Measurements from ENCODE around the gene MYH11.

The MYH11 gene

DNA sequence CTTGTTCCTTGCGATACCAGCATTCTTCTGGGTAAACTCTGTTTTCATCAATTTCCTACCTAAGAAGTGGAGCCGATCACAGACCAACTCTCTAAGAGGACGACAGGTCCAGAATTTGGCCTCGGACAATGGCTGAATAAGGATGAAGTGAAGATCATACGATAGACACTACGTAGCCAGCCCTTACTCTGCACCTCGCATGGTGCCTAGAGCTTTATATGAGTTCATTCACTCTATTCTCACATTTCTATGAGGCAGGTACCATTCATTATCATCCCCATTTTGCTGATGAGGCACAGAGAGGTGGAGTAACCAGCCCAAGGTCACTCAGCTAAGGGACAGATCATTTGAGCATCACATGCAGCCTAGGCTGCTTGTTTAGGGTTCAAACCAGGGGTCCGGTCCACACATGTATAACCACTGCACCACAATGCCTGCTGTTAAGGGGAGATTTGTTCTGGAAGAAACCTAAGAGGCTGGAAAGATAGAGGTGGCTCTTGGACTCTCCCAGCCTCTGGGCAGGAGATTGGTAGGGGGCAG, 78.6 kb downstream of the MYH11 start:
- DNase-seq (ENCODE audit: low read depth in 2 of 2), result no peak

DNA sequence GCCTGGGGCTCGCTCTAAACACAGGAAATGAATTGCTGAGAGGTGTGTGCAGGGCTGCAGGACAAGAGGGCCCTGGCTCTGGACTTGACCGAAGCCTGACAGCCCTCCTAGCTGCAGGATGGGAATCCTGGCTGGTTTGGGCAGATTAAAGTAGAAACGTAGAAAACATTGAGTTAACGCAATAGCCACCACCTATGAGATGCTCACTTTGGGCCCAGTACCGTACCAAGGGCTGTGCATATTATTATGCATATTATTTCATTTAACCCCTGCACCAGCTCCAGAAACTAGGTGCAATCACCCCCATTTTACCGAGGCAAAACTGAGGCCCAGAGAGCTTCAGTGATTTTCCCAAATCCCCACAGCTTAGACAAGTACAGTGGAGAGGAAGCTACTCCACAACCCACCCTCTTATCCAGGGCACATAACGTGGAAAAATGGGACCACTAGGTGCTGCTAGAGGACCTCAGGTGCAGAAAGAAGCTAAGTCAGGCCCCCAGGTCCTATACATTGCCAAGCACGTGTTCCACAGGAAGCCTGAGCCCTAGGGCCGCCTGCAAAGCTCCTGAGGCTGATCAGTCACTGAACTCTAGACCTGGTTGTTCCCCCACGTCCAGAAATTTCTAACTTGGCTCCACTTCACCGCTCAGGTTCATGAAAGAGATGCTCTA, 79.2 kb downstream of the MYH11 start:
- peak in 1 of 2 experiments; percentile 17 for DNase-seq (ENCODE audit: low read depth in 2 of 2)

DNA sequence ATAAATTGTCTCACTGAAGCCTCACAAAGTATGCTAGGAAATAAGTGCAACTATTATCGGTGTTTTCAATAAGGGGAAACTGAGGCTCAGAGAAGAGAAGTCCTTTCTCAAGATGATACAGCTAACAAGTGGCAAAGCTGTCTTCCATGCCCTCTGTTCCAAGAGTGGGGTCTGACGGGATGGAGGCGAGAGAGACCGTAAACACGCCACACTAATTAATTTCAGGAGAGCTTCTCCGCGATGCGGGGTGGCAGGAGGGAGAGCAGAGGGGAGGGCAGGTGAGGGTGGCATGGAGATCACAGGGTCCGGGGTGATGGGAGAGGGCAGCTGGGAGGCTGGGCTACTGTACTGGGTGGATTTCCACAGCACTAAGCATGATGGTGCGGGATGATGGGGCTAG, 80.3 kb downstream of the MYH11 start:
- no peak for DNase-seq (ENCODE audit: low read depth in 2 of 2)

DNA sequence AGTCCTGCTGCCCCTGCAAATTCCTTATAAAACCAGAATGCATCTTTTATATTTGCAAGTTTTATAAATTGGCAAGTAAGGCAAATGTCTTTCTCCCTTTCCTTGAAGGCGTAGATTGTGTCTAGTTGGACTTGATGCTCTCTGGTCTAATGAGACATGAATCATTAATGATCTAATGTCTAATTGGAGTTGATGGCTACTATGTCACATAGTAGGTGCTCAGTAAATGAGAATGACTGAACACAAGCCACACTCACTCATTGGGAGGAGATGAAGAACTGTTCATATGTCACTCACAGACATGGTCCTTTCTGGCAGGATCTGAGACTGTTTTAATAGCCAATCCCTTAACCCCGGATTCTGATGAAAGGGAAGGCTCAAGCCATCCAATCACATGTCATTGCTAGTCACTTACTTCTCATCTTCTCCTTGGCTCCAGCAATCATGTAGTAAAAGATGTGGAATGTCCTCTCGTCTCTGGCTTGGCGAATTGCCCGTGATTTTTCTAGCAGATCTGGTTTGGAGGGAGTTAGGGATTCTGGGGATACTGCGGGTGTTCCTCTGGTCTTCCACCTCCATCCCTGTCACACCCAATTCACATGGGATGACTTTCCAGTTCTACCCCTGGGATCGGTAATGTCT, 81.0 kb downstream of the MYH11 start:
- no peak for DNase-seq (ENCODE audit: low read depth in 2 of 2)

- no peak for DNase-seq (ENCODE audit: low read depth in 2 of 2)
Measured at GRCh38 chr16:15775209-15775608, 81.6 kb downstream of the MYH11 start.

- DNase-seq (ENCODE audit: low read depth in 2 of 2), result no peak
Measured at GRCh38 chr16:15773968-15774367, 82.9 kb downstream of the MYH11 start.

- DNase-seq (ENCODE audit: low read depth in 2 of 2), result no peak
Measured at GRCh38 chr16:15772579-15773293, 84.1 kb downstream of the MYH11 start.

DNA sequence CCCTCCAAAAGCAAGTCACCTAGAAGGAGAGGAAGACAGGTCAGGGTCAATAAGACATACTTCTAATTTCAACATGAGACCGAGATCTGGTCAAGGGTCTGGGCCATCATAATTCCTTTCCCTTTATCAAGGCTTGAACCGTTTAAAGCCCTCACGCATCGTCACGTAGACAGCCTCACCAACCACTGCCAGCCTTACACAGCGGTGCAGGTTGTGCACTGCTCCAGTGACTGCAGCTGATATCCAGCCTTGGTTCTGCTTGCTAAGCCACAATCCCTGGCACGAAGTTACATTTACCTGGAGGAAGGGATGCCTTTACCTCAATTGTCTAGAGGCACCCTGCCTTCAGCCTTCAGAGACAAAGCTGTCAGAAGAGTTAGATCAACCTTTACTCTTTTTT, 85.1 kb downstream of the MYH11 start:
- DNase-seq (ENCODE audit: low read depth in 2 of 2), result no peak

DNA sequence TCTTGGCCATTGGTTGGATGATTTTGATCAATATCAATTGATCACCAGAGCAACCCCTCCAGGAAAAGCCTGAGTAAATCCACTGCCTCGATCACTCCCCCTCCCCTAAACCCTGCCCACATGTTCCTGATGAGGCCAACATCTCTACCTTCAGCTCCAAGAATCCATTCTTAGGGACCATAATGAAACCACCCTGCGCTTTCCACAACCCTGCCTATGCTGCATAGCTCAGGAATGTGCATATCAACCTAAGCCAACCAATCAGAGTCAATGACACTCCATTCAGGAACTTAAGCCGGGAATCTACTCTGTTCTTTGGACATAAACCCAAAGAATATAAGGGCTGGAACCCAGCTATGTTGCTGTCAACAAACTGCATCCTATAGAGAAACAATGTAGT, 86.3 kb downstream of the MYH11 start:
- DNase-seq (ENCODE audit: low read depth in 2 of 2), result no peak

DNA sequence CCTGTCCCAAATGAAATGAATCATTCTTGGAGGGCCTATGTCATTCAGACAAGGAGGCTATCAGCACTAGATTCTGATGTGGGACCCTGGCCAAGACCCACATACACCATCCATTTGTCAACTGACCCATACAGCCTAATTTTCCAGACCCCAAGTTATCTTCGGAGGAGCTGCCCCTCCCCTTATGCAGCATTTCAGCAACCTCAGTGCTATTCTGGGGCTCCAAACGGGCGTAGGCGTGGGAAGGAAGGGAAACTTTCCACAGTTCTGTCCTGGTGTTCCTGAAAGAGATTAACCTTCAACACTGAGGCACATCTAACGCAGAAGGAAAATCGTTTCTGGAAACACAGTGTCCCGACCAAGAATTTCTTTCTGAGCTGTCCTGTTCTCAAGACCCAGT, 86.7 kb downstream of the MYH11 start:
- DNase-seq (ENCODE audit: low read depth in 2 of 2), result no peak

DNA sequence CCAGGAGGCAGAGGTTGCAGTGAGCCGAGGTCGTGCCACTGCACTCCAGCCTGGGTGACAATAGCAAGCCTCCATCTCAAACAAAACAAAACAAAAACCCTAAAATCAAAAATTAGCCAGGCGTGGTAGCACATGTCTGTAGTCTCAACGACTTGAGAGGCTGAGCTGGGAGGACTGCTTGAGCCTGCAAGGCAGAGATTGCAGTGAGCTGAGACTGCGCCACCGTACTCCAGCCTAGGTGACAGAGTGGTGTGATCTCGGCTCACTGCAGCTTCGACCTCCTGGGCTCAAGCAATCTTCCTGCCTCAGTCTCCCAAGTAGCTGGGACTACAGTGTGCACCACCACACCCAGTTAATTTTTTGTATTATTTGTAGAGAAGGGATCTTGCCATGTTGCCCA, 87.6 kb downstream of the MYH11 start:
- no peak for DNase-seq (ENCODE audit: low read depth in 2 of 2)

DNA sequence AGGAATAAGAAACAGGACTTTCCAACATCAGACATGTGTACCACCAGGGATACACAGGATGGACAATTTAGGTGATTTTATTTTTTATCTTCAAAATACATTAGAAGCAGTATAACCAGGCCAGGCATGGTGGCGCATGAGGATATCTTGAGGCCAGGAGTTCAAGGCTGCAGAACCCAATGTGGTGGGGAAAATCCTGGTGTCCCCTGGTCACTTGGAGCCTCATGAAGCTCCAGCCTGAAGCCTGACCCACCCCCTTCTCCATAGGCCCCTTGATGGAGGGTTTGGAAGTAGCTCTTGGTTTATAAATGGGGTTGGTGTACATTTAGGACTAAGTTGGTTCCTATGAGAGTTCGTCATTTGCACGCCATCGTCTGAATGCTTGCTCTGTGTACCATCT, 88.6 kb downstream of the MYH11 start:
- no peak for DNase-seq (ENCODE audit: low read depth in 2 of 2)

- no peak for DNase-seq (ENCODE audit: low read depth in 2 of 2)
Measured at GRCh38 chr16:15766918-15767317, 89.9 kb downstream of the MYH11 start.

DNA sequence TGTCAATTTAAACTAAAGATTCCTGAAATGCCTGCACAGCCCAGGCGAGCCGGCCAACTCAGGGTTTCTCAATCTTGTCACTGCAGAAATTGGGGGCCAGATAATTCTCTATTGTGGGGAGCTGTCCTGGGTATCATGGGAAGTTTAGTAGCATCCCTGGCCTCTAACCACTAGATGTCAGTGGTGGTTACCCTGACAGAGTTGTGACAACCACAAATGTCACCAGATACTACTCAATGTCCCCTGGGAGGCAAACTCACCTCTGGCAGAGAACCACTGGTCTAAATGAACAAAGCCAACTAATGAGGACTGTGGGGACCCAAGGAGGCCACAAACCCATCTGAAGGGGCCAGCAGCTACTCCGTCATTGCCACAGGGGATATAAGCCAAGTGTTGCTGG, 90.9 kb downstream of the MYH11 start:
- DNase-seq (ENCODE audit: low read depth in 2 of 2), result no peak

- no peak for DNase-seq (ENCODE audit: low read depth in 2 of 2)
Measured at GRCh38 chr16:15765116-15765515, 91.7 kb downstream of the MYH11 start.

GRCh38 chr16:15764112-15764511, 92.7 kb downstream of the MYH11 start:
- DNase-seq (ENCODE audit: low read depth in 2 of 2), result no peak

- no peak for DNase-seq (ENCODE audit: low read depth in 2 of 2)
Measured at GRCh38 chr16:15760129-15760528, 96.7 kb downstream of the MYH11 start.

GRCh38 chr16:15759070-15759469, 97.8 kb downstream of the MYH11 start:
- DNase-seq (ENCODE audit: low read depth in 2 of 2), result no peak

DNA sequence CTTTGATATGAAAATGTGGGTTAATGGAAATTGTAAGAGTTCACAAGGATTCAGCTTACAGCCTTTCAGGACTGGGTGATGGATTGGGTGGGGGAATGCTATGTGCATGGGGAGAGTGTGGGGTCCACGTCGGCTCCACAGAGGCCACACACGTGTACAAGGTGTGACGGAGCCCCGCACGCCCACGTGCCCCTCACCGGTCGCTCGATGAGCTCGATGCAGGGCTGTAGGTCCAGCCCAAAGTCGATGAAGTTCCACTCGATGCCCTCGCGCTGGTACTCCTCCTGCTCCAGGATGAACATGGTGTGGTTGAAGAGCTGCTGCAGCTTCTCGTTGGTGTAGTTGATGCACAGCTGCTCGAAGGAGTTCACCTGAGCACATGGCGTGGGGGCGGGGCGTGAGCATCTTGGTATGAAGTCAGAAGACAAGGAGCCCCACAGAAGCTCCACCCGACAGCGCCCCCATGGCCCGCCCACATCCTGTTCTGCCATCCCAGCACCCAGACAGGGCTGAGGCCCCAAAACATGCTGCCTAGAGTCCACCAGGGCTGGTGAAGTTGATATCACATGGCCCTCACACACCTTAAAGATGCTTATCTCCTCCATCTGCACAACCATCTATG, 99.1 kb downstream of the MYH11 start:
- no peak for DNase-seq (ENCODE audit: low read depth in 2 of 2)

DNA sequence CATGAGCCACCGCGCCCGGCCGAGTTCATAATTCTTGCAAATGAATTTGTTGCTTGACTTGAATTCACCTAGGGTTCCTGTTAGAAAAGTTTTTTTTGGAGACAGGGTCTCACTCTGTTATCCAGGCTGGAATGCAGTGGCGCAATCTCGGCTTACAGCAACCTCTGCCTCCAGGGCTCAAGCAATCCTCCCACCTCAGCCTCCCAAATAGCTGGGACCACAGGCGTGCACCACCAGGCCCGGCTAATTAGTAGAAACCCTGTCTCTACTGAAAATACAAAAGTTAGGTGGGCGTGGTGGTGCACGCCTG, 99.8 kb downstream of the MYH11 start:
- no peak for DNase-seq (ENCODE audit: low read depth in 2 of 2)

GRCh38 chr16:15754821-15755534, 101.8 kb downstream of the MYH11 start:
- DNase-seq (ENCODE audit: low read depth in 2 of 2), result no peak
